HepG2 (cell line): ENCODE results near the gene MLYCD. TPM values are rescaled to one million over a fixed set of nuclear protein-coding genes. Genes with fewer than 3 reads are reported as not detected.
A peak's percentile ranks its signal among the peaks of the same experiment; 100 is the strongest.

Source experiments
- ARID4A ChIP-seq: sonication (generic); formaldehyde crosslinking; IDR thresholded peaks from 2 replicates; pipeline ENCODE4 v1.5.0; 2020; ENCODE audit warnings: mild to moderate bottlenecking, missing genetic modification reagents, borderline replicate concordance
- CBX5 ChIP-seq: sonication (generic); formaldehyde crosslinking; IDR thresholded peaks from 2 replicates; pipeline ENCODE4 v1.4.0; 2020; ENCODE audit warnings: missing genetic modification reagents, borderline replicate concordance
- MIER3 ChIP-seq: IDR thresholded peaks from 2 replicates; pipeline ENCODE4 v1.6.1; 2016; ENCODE audit warnings: missing compliant biosample characterization, borderline replicate concordance
- PBX3 ChIP-seq: sonication (generic); formaldehyde crosslinking; IDR thresholded peaks from 2 replicates; pipeline ENCODE4 v1.8.1; 2023; ENCODE audit warnings: missing genetic modification reagents, inconsistent platforms, borderline replicate concordance
- PPARG ChIP-seq: conservative IDR thresholded peaks from 2 replicates; pipeline ENCODE4 v1.6.1; 2016; ENCODE audit warnings: missing biosample characterization, missing genetic modification reagents
- ZFP36 ChIP-seq: fragments of 150-350 bp; IDR thresholded peaks from 2 replicates; pipeline ENCODE4 v1.6.1; 2018; ENCODE audit warnings: borderline replicate concordance, low read length, low read depth; ENCODE audit not compliant: partially characterized antibody
- ZNF570 ChIP-seq: sonication (generic); formaldehyde crosslinking; IDR thresholded peaks from 2 replicates; pipeline ENCODE4 v1.4.0; 2020; ENCODE audit warnings: mild to moderate bottlenecking, missing genetic modification reagents, borderline replicate concordance
- ZNF839 ChIP-seq: sonication (generic); formaldehyde crosslinking; IDR thresholded peaks from 2 replicates; pipeline ENCODE4 v1.4.0; 2020; ENCODE audit warnings: missing genetic modification reagents, mild to moderate bottlenecking, borderline replicate concordance
- ZNF891 ChIP-seq: sonication (generic); formaldehyde crosslinking; IDR thresholded peaks from 2 replicates; pipeline ENCODE4 v1.5.0; 2020; ENCODE audit warnings: mild to moderate bottlenecking, missing genetic modification reagents
- ZXDC ChIP-seq: sonication (generic); formaldehyde crosslinking; IDR thresholded peaks from 2 replicates; pipeline ENCODE4 v1.5.0; 2020; ENCODE audit warnings: mild to moderate bottlenecking, missing genetic modification reagents
- polyA plus RNA-seq, 8 experiments: library from polyadenylated mRNA; depleted of rRNA in 3 of 8; stranded (reverse) in 7 of 8; unstranded in 1 of 8; fragments of >200 nt; fragmentation: Illumina TruSeq in 4 of 8; extraction: Trizol in 4 of 8; gene quantifications; 2 replicates each; pipeline versions ENCODE4 v1.2.1 to v1.2.3, GENCODE V29; 2011 to 2016; ENCODE audit warnings: low read depth in 4 of 8, missing spikeins in 1 of 8, mixed read lengths in 1 of 8; ENCODE audit not compliant: insufficient read depth in 1 of 8
- total RNA-seq, 5 experiments: library from RNA; depleted of rRNA; stranded (reverse); fragments of >200 nt; fragmentation: Illumina TruSeq; extraction: Trizol; gene quantifications; 2 replicates each; pipeline ENCODE4 v1.2.3, GENCODE V29; 2016; ENCODE audit warnings: low read depth in 1 of 5
- TF ChIP-seq, protein P1 (sequence below): sonication (generic); formaldehyde crosslinking; IDR thresholded peaks from 2 replicates; pipeline ENCODE4 v1.8.0; 2022; ENCODE audit warnings: missing genetic modification reagents, low read depth, mild to moderate bottlenecking, borderline replicate concordance
- TF ChIP-seq, protein P2 (sequence below), 2 experiments: fragments of 450-650 bp in 1 of 2; sonication (generic) in 1 of 2; formaldehyde crosslinking; IDR thresholded peaks; 2 replicates each; pipeline versions ENCODE4 v1.5.0 to v1.8.0; 2020 to 2022; ENCODE audit warnings: mild to moderate bottlenecking in 1 of 2, missing genetic modification reagents in 1 of 2
- TF ChIP-seq, protein P3 (sequence below): IDR thresholded peaks from 2 replicates; pipeline ENCODE4 v1.6.1; 2016; ENCODE audit warnings: mild to moderate bottlenecking

The MLYCD gene
- total and polyA plus RNA-seq, 2 of the 13 experiments (the other 11 are each of a cell fraction or from before 2014, with no cell fraction given), result 1.8 to 4.0 TPM

- TF ChIP-seq, protein P1, sequence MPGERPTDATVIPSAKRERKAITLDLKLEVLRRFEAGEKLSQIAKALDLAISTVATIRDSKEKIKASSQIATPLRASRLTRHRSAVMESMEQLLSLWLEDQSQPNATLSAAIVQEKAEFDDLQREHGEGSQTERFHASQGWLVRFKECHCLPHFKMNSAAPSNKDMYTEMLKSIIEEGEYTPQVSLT (CRISPR knock-in tag), result no peak
- TF ChIP-seq ZNF891 (CRISPR knock-in tag), result no peak
- TF ChIP-seq, protein P2, sequence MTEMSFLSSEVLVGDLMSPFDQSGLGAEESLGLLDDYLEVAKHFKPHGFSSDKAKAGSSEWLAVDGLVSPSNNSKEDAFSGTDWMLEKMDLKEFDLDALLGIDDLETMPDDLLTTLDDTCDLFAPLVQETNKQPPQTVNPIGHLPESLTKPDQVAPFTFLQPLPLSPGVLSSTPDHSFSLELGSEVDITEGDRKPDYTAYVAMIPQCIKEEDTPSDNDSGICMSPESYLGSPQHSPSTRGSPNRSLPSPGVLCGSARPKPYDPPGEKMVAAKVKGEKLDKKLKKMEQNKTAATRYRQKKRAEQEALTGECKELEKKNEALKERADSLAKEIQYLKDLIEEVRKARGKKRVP (CRISPR knock-in tag; IDR thresholded peaks at IDR 0.05), result no peak
- peak; percentile 58; the same call in 1 of the 2 replicates for TF ChIP-seq ARID4A (CRISPR knock-in tag)
- TF ChIP-seq, protein P3, sequence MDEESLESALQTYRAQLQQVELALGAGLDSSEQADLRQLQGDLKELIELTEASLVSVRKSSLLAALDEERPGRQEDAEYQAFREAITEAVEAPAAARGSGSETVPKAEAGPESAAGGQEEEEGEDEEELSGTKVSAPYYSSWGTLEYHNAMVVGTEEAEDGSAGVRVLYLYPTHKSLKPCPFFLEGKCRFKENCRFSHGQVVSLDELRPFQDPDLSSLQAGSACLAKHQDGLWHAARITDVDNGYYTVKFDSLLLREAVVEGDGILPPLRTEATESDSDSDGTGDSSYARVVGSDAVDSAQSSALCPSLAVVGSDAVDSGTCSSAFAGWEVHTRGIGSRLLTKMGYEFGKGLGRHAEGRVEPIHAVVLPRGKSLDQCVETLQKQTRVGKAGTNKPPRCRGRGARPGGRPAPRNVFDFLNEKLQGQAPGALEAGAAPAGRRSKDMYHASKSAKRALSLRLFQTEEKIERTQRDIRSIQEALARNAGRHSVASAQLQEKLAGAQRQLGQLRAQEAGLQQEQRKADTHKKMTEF, result 0 out of 2 replicates have a peak, but pooled peaks have one; percentile 37
- no peak for TF ChIP-seq ZNF839 (CRISPR knock-in tag)
- 0 out of 2 replicates have a peak, but pooled peaks have one; percentile 42 for TF ChIP-seq MIER3 (CRISPR knock-in tag)
- no peak for TF ChIP-seq ZFP36
- no peak for TF ChIP-seq ZXDC
- no peak for TF ChIP-seq PBX3 (CRISPR knock-in tag)
- peak; percentile 59; the same call in 1 of the 2 replicates for TF ChIP-seq CBX5 (CRISPR knock-in tag)
- TF ChIP-seq PPARG, result peak; percentile 54
- TF ChIP-seq ZNF570 (CRISPR knock-in tag), result no peak
These were observed 27.9 kb downstream of the MLYCD start (continued) for GRCh38 chr16:83926726-83927397.
